Ovary (tissue), 9 donors: Measurements from ENCODE around the gene RERG. TPM values are rescaled to one million over a fixed set of nuclear protein-coding genes. Genes with fewer than 3 reads are reported as not detected.
A peak's percentile ranks its signal among the peaks of the same experiment; 100 is the strongest.

ENCODE experiments used
- DNase-seq, 5 donors: peaks; one replicate each; pipeline ENCODE4 v3.0.0-alpha.2; 2019 to 2020
- H3K27ac ChIP-seq, 2 donors: fragments of 200-600 bp; one replicate each; pipeline versions ENCODE4 v1.5.1 to v1.8.0; 2019 to 2022
- H3K27me3 ChIP-seq: fragments of 200-600 bp; one replicate; pipeline ENCODE4 v1.8.0; 2022
- H3K36me3 ChIP-seq: fragments of 200-600 bp; sonication (generic); one replicate; pipeline ENCODE4 v1.5.1; 2019
- H3K4me1 ChIP-seq: one replicate; pipeline ENCODE4 v1.8.1; 2013; ENCODE audit warnings: mild to moderate bottlenecking, moderate library complexity; ENCODE audit not compliant: insufficient read depth
- H3K4me3 ChIP-seq: fragments of 200-600 bp; sonication (generic); one replicate; pipeline ENCODE4 v1.5.1; 2017
- H3K9me3 ChIP-seq, 2 donors: fragments of 200-600 bp in 1 of 2; sonication (generic) in 1 of 2; one replicate each; pipeline versions ENCODE4 v1.5.1 to v1.8.1; 2013 to 2019; ENCODE audit warnings: mild to moderate bottlenecking in 1 of 2, moderate library complexity in 1 of 2
- CTCF ChIP-seq, 3 donors: fragments of 450-650 bp in 2 of 3; fragments of 200-600 bp in 1 of 3; IDR thresholded peaks; one replicate each; pipeline versions ENCODE4 v1.5.1 to v1.8.0; 2016 to 2022; ENCODE audit warnings: antibody characterized with exemption in 3 of 3, mild to moderate bottlenecking in 1 of 3
- EP300 ChIP-seq: sonication (generic); formaldehyde crosslinking; IDR thresholded peaks from one replicate; pipeline ENCODE4 v1.6.1; 2017; ENCODE audit warnings: antibody characterized with exemption
- POLR2A ChIP-seq: fragments of 450-650 bp; IDR thresholded peaks from one replicate; pipeline ENCODE4 v1.6.1; 2017; ENCODE audit warnings: antibody characterized with exemption, mild to moderate bottlenecking, moderate library complexity
- WGBS, 3 donors: extraction: QIAGEN DNeasy Blood & Tissue Kit in 1 of 3; methylation state at CpG; one replicate each; pipeline versions ENCODE4 v1.1.5 to v1.1.7; 2013 to 2017; 5-methylcytosine and 5-hydroxymethylcytosine counted together
- intact Hi-C, 4 donors: fragments of 100-400 bp; cut with DNase I; formaldehyde crosslinking; loops; one replicate each; pipeline versions ENCODE4 v1.11.0 to v1.15.1; 2022 to 2023
- polyA plus RNA-seq, 2 donors: library from polyadenylated mRNA; stranded (reverse); fragments of 200-250 nt in 1 of 2; fragments of 350-450 nt in 1 of 2; fragmentation: Illumina TruSeq in 1 of 2; extraction: RNeasy Lipid Tissue Mini Kit (QIAGEN cat#74804) in 1 of 2; gene quantifications; one replicate each; pipeline ENCODE4 v1.2.3, GENCODE V29; 2013 to 2014
- total RNA-seq, 7 donors: library from RNA; depleted of rRNA in 2 of 7; stranded (reverse); fragments of >200 nt in 2 of 7; fragmentation: NEBNext Ultra II Directional in 3 of 7; extraction: Animal tissue kit (Norgen Biotek cat#: 25700) in 3 of 7; gene quantifications; one replicate each; pipeline versions ENCODE4 v1.1.0 to v1.2.4, GENCODE V29; 2016 to 2023
- donor health status: DM: no; HTN: no; CAD: no; lungs with moderate emphysema.
- donor health status: DM: no; HTN: no; CAD: no.
- donor health status: Bipolar disorder and iron deficiency.
- donor health status: DM: yes; HTN: yes; CAD: no.
- donor health status: DM: no; HTN: no; CAD: no.
- donor health status: DM: yes; HTN: yes; CAD: no.

The RERG gene
- total and polyA plus RNA-seq, 9 donors, result 12.9 to 96.8 (median 36.7) TPM

DNA sequence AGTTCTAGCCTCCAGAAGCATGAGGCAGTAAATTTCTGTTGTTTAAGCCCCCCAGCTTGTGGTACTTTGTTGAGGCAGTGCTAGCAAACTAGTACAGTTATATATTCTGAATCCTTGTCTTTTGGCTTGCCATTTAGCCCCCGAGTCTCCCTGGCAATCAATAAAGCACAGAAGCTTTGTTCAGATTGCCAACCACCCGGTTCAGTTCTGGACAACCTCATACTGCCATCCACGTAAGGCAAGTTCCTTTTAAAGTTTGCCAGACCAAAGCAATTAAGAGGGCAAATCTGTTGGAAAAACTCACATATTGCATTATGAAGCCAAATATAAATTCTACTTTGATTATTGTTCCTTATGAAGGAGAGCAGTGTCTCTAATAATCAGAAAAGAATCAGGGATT is 67.1 kb downstream of the RERG start:
- Histone ChIP-seq H3K27ac (peak overlapping the region in 1 of 2 donors; percentile 19), H3K36me3 (no peaks in the 10 kb centered on the region), H3K4me3 (no peak overlapping the region), H3K27me3 (no peaks in the 10 kb centered on the region), H3K4me1 (peaks cover 12% of the 10 kb centered on the region), H3K9me3 (no peaks in the 10 kb centered on the region)
- TF ChIP-seq EP300, result no peak
- no peak for TF ChIP-seq POLR2A
- no peak for TF ChIP-seq CTCF (IDR thresholded peaks at IDR 0.05)
- WGBS, 3 donors, result 69 to 83% (median 81%) methylated on average over 3 of the region's 3 CpGs
- intact Hi-C loops, result loop anchor here in 3 of 4 donors (5.0 to 10.0 kb wide), 3 partner anchors 68 to 149 kb away; partner anchors contain the start of gene RERG (in 2 of the 3)
- no peak for DNase-seq

GRCh38 chr12:15152868-15153267 is 68.3 kb downstream of the RERG start:
- TF ChIP-seq EP300 (no peak), POLR2A (no peak), CTCF (IDR thresholded peaks at IDR 0.05) (no peak)
- DNase-seq, result no peak
- no peaks in the 10 kb centered on the region for H3K36me3 ChIP-seq
- 5 to 9% (median 8%) methylated on average over 2 of the region's 2 CpGs for WGBS, 3 donors
- peaks cover 12% of the 10 kb centered on the region for H3K4me1 ChIP-seq
- intact Hi-C loops, result loop anchor here in 3 of 4 donors (5.0 to 10.0 kb wide), 3 partner anchors 69 to 148 kb away; partner anchors contain the start of gene RERG (in 2 of the 3)
- no peaks in the 10 kb centered on the region for H3K9me3 ChIP-seq
- H3K27ac ChIP-seq, result peak overlapping the region in 1 of 2 donors; percentile 6
- H3K27me3 ChIP-seq, result no peaks in the 10 kb centered on the region
- no peak overlapping the region for H3K4me3 ChIP-seq

DNA sequence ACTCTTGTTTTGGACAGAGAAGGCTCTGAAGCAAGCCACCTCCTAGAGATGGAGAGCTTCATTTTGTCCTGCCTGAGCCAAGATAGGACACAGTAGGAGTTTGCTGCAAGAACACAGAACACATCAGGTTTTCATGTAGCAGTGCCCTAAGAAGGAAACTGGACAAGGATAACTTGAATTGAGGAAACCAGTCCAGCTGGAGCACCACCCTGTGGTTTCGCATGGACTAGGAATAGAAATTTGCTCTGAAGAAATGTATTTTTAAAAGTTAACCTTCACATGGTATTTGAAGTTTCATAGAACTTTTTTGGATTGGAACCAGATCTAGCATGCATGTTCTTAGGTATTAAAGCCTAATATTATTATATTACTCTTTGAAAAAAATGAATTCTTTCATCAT is 68.8 kb downstream of the RERG start:
- no peaks in the 10 kb centered on the region for H3K9me3 ChIP-seq
- DNase-seq, result peak in 1 of 5 donors; percentile 47
- 33 to 42% (median 34%) methylated on average over 1 of the region's 1 CpG for WGBS, 3 donors
- no peak overlapping the region for H3K4me3 ChIP-seq
- H3K36me3 ChIP-seq, result no peaks in the 10 kb centered on the region
- intact Hi-C loops, result loop anchor here in 3 of 4 donors (5.0 to 10.0 kb wide), 3 partner anchors 70 to 148 kb away; partner anchors contain the start of gene RERG (in 2 of the 3)
- TF ChIP-seq CTCF (IDR thresholded peaks at IDR 0.05), result peak in 2 of 3 donors; percentile 17 to 25
- TF ChIP-seq EP300, result no peak
- H3K27ac ChIP-seq, result peak overlapping the region; percentile 6 to 44
- peaks cover 12% of the 10 kb centered on the region for H3K4me1 ChIP-seq
- no peaks in the 10 kb centered on the region for H3K27me3 ChIP-seq

DNA sequence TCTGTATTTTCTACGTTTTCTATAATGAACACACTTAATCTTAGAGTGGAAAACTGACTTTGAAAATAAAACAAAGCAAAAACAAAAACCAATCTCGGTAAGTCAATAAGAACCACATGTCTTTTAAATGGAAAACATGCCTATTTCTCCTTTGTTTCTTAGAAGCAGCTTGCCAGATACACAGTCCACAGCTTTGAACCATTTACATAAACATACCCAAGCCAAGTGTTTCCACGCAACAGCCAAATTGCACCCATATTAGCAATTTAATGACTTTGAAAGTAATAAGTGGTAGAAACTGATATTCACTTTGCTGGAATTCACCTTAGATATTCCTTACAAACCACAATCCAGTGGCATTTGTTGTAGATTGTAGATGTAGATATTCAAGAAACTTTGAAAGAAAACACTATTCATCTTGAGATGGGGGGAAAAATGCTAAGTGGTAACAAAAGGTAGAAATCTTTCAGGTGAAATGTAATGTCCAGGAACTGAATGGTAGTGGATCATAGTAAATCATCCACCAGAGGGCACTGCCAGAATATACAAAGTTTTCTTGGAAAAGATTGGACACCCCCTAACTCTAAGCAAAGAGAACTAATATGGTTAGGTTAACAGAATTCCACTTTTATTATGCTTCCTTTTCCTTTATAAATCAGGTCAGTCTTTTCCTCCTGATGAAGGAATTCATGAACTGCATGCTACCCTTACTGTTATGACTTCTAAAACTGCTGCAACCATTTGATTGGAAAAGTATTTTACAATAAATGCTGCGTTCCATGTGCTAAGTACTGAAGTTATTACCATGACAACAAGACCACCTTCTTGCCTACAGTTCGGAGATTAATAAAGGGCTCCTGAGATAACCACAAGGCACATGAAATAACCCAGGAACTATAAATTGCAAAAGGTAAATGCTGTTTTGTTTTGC is 69.8 kb downstream of the RERG start:
- H3K4me1 ChIP-seq, result peaks cover 14% of the 10 kb centered on the region
- no peaks in the 10 kb centered on the region for H3K27me3 ChIP-seq
- 19 to 25% (median 22%) methylated on average over 5 of the region's 5 CpGs for WGBS, 3 donors
- no peak overlapping the region for H3K4me3 ChIP-seq
- no peaks in the 10 kb centered on the region for H3K36me3 ChIP-seq
- intact Hi-C loops, result loop anchor here (2.0 to 10.0 kb wide), 4 partner anchors 69 to 147 kb away; partner anchors contain the start of gene RERG (in 4 of the 4)
- DNase-seq, result peak in 1 of 5 donors; percentile 50
- H3K9me3 ChIP-seq, result no peaks in the 10 kb centered on the region
- H3K27ac ChIP-seq, result peak overlapping the region; percentile 9 to 44
- TF ChIP-seq CTCF (IDR thresholded peaks at IDR 0.05) (peak; percentile 35 to 91 (median 78)), POLR2A (no peak), EP300 (no peak)
